Central memory CD8-positive, alpha-beta T cell (primary cell): ENCODE results near the gene REC114.

Source experiments
- ATAC-seq: fragments of 150-1000 bp; cut with Tn5 transposase; replicated peaks from 2 replicates; pipeline ENCODE4 v1.10.0; 2022; ENCODE audit warnings: mild to moderate bottlenecking, moderate FRiP score, moderate number of reproducible peaks; ENCODE audit not compliant: poor library complexity, severe bottlenecking; ENCODE audit errors: extremely low read depth
- DNase-seq, 2 donors: peaks; one replicate each; pipeline ENCODE4 v3.0.0; 2021; ENCODE audit warnings: low spot score in 2 of 2
- H3K27ac Mint-ChIP-seq: one replicate; pipeline ENCODE4 v1.8.0; 2022; ENCODE audit warnings: low read depth, mild to moderate bottlenecking, moderate library complexity, mixed read lengths
- H3K27me3 Mint-ChIP-seq: one replicate; pipeline ENCODE4 v1.8.0; 2022; ENCODE audit warnings: mixed read lengths
- H3K36me3 Mint-ChIP-seq: one replicate; pipeline ENCODE4 v1.8.0; 2022; ENCODE audit warnings: mild to moderate bottlenecking, moderate library complexity, mixed read lengths; ENCODE audit not compliant: insufficient read depth
- H3K4me1 Mint-ChIP-seq: one replicate; pipeline ENCODE4 v1.8.0; 2022; ENCODE audit warnings: mixed read lengths
- H3K4me3 Mint-ChIP-seq: one replicate; pipeline ENCODE4 v1.8.0; 2022; ENCODE audit warnings: mild to moderate bottlenecking, moderate library complexity, mixed read lengths
- H3K9me3 Mint-ChIP-seq: one replicate; pipeline ENCODE4 v1.8.0; 2022; ENCODE audit warnings: mixed read lengths

REC114 gene

DNA sequence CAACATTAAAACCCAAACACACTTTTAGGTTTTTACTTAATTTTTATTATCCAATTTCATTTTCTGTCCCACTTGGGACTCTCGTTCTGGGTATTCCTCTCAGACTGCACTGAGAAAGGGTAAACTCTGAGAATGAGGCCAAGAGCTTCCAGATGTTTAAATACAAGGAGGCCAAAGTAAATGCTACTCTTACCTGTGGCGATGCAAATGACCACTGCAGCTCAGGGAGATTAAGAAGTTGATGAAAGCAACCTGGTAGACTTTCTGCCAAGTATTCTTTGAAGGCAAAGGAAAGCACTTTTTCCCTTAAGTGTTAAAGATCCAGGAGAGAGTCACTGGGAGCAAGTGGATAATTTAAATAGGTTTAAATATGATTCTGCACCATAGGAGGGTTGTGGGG, 151.1 kb downstream of the REC114 start:
- no peak overlapping the region for H3K27ac Mint-ChIP-seq
- no peaks in the 10 kb centered on the region for H3K9me3 Mint-ChIP-seq
- H3K4me3 Mint-ChIP-seq = no peak overlapping the region
- H3K4me1 Mint-ChIP-seq = peaks cover 47% of the 10 kb centered on the region
- DNase-seq (no peak), ATAC-seq (no peak)
- no peaks in the 10 kb centered on the region for H3K27me3 Mint-ChIP-seq
- H3K36me3 Mint-ChIP-seq = peaks cover 1% of the 10 kb centered on the region

DNA sequence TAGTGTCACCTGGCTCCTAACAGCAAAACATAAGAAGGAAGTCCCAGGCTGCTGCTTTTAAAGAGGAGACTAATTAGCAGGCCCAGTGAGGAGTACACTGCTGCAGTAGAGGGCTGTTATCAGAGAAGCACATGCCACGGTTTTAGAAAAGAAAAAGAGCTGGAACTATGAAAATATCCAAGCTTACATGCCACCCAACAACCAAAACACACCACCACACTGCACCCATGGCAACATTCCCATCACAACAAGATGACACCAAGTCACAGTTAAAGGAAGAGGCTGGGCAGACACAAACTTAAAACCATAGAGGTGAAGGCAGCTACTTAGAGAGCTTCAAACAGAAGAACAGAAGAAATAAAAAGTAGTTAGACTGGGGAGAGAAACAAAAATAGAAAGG, 153.2 kb downstream of the REC114 start:
- H3K9me3 Mint-ChIP-seq = no peaks in the 10 kb centered on the region
- peaks cover 50% of the 10 kb centered on the region for H3K4me1 Mint-ChIP-seq
- peaks cover 2% of the 10 kb centered on the region for H3K36me3 Mint-ChIP-seq
- DNase-seq (no peak), ATAC-seq (no peak)
- H3K27ac Mint-ChIP-seq = peak overlapping the region; percentile 56
- no peak overlapping the region for H3K4me3 Mint-ChIP-seq
- no peaks in the 10 kb centered on the region for H3K27me3 Mint-ChIP-seq

DNA sequence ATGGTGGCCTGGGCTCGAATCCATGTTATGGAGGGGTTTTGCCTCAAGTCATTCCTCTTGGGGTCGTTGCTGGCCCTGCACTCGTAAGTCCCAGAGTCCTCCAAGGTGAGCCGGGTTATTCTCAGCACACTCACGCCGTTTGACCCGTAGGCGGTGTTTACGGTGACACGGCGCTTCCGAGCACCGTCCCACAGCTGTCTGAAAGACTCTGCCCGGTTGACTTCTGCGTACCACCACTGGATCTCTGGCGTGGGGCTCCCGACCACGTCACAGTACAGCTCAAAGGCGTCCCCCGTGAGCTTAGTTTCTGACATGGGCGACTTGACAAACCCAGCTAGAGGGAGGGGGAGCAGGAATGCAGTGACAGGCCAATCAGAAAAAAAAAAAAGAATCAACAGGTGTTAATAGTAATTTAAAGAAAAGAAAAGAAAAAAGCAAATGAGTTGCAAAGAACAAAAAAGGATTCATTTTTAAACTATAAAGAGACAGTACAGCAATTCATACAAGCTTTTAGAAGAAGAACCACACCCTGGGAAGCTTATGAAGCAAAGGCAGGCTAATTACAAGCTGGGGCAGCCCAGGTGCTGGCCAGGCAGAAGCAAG, 154.2 kb downstream of the REC114 start:
- Mint-ChIP-seq H3K4me1 (peaks cover 46% of the 10 kb centered on the region), H3K27me3 (no peaks in the 10 kb centered on the region), H3K4me3 (no peak overlapping the region), H3K9me3 (no peaks in the 10 kb centered on the region), H3K36me3 (peaks cover 2% of the 10 kb centered on the region), H3K27ac (peak overlapping the region; percentile 56)
- ATAC-seq (no peak), DNase-seq (no peak)

DNA sequence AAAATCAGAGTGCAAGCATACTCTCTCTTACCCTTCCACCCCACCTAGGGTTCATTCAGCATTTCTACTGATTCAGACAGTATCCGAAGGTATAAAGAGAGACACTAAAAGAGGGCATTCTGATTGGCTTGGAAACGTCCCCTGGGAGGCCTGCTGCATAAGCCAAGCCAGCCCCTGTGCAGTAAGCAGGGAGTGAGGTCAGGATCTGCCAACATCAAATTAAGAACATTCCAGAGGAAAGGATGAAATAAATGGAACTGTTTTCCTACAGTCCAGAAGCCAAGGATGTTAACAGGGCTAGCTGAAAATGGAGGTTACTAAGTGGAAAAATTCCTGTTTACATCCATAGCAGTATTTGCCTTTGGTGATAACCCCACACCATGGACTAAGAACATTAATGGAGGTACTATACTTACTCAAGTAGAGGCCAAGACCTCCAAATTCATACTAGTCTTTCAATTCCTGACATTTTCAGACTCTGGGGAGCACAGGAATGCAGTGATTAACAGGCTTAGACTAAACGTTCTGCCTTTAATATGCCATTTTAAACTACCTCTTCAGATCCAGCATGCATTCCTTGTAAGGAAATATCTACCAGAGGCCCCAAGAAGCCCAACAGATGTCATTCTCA, 155.7 kb downstream of the REC114 start:
- H3K27me3 Mint-ChIP-seq = no peaks in the 10 kb centered on the region
- peaks cover 2% of the 10 kb centered on the region for H3K36me3 Mint-ChIP-seq
- peaks cover 45% of the 10 kb centered on the region for H3K4me1 Mint-ChIP-seq
- ATAC-seq (no peak), DNase-seq (no peak)
- peak overlapping the region; percentile 49 for H3K27ac Mint-ChIP-seq
- no peaks in the 10 kb centered on the region for H3K9me3 Mint-ChIP-seq
- H3K4me3 Mint-ChIP-seq = no peak overlapping the region

DNA sequence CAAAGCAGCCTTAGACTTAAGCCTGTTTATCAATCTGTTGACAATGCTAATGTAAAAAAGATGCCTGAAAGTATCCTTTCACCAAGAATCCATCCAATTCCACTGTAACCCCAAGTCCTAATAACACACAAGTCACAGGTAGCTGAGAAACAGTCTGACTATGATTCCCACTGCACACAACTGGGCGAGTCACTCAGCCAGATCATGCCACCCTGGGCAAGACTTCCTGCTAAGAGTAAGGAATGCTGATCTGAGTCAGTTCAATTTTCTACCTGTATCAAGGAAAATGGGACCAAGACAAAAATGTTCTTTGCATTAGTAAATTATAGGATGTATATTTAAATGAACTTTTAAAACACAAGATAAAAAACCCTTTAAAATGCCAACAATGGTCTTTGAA, 157.0 kb downstream of the REC114 start:
- no peak for ATAC-seq
- H3K36me3 Mint-ChIP-seq = peaks cover 2% of the 10 kb centered on the region
- peaks cover 43% of the 10 kb centered on the region for H3K4me1 Mint-ChIP-seq
- H3K27ac Mint-ChIP-seq = no peak overlapping the region
- H3K4me3 Mint-ChIP-seq = no peak overlapping the region
- H3K27me3 Mint-ChIP-seq = no peaks in the 10 kb centered on the region
- H3K9me3 Mint-ChIP-seq = no peaks in the 10 kb centered on the region
- DNase-seq = no peak

DNA sequence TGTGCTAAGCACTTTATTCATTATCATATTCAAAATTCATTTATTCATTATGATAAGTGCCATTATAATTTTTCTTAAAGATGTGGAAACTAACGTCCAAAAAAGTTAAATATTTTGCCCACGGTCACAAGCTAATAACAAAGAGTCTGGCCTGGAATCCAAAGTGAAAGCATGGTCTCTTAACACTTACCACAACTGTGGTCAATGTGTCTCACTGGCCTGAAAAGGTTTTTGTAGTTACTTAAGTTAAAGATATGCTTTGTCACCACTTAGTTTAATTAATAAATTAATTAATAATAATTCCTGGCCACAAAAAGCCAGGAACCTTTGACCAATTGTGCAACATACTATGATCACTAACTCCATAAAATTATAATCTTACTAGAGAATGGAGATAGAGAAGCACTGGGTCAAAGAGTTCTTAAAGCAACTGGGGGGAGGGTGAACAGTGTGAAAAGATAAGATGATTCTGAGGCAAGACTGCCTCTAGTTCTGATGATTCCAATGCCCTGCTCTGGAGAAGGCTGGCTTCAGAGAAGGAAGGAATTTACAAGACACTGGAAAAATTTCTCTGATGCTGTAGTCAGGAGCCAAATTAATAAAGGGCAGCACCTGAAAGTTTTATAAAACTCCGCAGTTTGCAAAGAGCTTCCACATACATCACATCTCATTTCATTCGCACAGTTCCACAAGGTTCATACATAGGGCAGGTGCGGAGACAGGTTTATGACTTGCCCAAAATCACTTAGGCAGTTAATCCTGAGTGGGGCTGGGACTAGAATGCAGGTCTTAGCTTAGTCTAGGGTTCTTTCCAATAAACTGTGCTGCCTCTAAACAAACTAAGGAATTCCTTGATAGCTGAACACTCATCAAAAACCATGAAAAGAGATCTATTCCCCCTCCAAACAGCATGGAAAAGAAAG, 157.7 kb downstream of the REC114 start:
- Mint-ChIP-seq H3K36me3 (peaks cover 2% of the 10 kb centered on the region), H3K4me3 (no peak overlapping the region), H3K9me3 (no peaks in the 10 kb centered on the region), H3K4me1 (peaks cover 38% of the 10 kb centered on the region), H3K27ac (no peak overlapping the region), H3K27me3 (no peaks in the 10 kb centered on the region)
- ATAC-seq (no peak), DNase-seq (no peak)

DNA sequence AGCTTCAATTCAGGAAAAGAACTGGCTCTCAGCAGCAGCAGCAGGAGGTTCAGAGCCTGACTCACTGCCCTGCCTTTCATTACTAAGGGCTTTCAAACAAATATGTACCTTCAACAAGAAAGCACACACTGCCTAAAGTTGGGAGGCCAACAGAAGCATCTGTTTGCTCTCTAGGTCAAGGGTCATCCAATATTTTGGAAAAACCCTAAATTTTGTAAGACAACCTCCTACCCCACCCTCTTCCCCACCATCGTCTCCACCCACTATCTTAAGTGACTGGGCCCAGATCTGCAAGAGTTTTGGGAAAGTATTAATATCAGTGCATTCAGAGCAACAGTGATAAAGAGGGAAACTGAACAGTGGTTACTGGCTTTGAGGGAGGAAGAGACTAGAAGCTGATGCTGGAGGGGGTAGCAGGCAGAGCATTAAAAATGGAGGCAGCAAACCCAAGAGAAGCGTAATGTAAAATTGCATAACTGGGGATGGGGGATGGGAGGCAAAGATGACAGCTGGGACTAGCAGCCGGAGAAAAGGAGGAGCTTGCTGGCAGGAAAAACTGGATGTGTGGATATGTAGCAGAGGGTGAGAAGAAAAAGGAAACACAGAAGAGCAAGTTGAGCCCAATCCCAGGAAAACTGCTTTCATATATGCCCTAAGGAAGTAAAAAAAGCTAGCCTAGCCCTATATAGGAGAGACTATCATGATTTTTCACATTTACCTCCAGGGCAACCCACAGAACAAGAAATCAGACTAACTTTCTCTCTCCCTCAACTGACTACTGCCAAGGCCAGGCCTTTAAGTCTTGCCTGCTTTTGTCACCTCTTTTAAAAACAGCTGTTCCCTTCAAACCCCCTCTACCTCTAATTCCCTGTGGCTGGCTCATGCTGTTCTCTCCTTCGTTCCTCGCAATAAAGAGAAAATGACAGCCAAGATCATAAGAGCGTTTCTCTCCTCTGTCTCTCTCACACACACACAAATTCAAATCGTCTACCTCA, 158.8 kb downstream of the REC114 start:
- ATAC-seq (no peak), DNase-seq (no peak)
- Mint-ChIP-seq H3K36me3 (peaks cover 2% of the 10 kb centered on the region), H3K9me3 (no peaks in the 10 kb centered on the region), H3K4me1 (peaks cover 31% of the 10 kb centered on the region), H3K4me3 (no peak overlapping the region), H3K27ac (no peak overlapping the region), H3K27me3 (no peaks in the 10 kb centered on the region)

DNA sequence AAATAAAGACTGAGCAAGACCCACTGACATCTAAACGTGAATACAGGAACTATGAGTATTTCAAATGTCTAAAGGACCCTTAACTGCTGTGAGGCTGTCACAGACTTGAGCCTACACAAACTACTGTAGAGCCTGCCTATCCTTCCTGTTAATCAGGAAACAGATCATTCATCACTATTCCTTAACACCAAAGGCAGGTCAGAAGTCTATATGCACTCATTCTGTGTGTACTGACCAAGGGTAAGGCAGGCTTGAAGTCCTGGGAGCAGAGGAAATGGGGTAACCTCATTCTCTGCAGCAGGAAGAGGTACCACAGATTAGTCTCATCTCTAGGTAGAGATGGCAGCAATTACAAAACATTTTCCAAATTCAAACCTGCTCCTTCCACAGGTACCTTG, 159.5 kb downstream of the REC114 start:
- peaks cover 32% of the 10 kb centered on the region for H3K4me1 Mint-ChIP-seq
- H3K27me3 Mint-ChIP-seq = no peaks in the 10 kb centered on the region
- no peak overlapping the region for H3K27ac Mint-ChIP-seq
- no peak overlapping the region for H3K4me3 Mint-ChIP-seq
- peaks cover 2% of the 10 kb centered on the region for H3K36me3 Mint-ChIP-seq
- no peak for DNase-seq
- H3K9me3 Mint-ChIP-seq = no peaks in the 10 kb centered on the region
- no peak for ATAC-seq

DNA sequence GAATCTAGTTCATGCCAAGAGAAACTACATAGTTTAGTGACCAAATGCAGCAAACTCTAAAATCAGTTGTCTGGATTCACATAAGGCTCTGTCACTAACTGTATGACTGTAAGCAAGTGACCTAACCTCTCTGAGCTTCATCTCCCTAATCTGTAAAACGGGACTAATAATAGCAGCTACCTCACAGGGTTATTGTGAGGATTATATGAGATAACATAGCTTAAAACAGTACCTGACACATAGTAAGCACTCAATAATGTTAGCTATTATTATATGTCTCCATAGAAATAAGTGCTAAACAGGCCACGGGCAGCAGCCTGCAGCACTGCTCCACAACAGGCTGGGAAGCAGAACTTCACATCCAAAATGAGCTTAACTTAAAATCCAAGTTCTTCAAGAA, 160.0 kb downstream of the REC114 start:
- no peak for DNase-seq
- Mint-ChIP-seq H3K27ac (no peak overlapping the region), H3K4me1 (peaks cover 34% of the 10 kb centered on the region), H3K9me3 (no peaks in the 10 kb centered on the region), H3K27me3 (no peaks in the 10 kb centered on the region), H3K4me3 (no peak overlapping the region), H3K36me3 (peaks cover 2% of the 10 kb centered on the region)
- no peak for ATAC-seq

DNA sequence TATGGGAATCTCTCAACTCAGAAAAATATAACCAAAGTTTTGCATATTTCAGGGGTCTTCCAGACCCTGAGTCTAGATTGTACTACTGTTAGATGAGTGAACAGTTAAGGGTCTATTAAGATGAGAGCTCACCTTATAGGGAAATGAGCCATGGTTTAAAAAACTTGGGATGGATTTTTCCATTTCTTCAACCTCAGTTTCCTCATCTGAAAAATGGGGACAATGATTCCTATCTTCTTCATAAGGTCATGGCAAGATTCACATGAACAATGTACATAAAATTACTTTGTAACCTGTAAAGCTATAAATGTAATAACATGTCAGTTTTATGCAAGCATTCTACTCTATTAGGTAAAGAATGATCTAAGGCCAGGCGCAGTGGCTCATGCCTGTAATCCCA, 161.5 kb downstream of the REC114 start:
- H3K4me3 Mint-ChIP-seq = no peak overlapping the region
- ATAC-seq (no peak), DNase-seq (no peak)
- no peaks in the 10 kb centered on the region for H3K9me3 Mint-ChIP-seq
- H3K4me1 Mint-ChIP-seq = peaks cover 27% of the 10 kb centered on the region
- H3K36me3 Mint-ChIP-seq = no peaks in the 10 kb centered on the region
- no peaks in the 10 kb centered on the region for H3K27me3 Mint-ChIP-seq
- H3K27ac Mint-ChIP-seq = no peak overlapping the region

DNA sequence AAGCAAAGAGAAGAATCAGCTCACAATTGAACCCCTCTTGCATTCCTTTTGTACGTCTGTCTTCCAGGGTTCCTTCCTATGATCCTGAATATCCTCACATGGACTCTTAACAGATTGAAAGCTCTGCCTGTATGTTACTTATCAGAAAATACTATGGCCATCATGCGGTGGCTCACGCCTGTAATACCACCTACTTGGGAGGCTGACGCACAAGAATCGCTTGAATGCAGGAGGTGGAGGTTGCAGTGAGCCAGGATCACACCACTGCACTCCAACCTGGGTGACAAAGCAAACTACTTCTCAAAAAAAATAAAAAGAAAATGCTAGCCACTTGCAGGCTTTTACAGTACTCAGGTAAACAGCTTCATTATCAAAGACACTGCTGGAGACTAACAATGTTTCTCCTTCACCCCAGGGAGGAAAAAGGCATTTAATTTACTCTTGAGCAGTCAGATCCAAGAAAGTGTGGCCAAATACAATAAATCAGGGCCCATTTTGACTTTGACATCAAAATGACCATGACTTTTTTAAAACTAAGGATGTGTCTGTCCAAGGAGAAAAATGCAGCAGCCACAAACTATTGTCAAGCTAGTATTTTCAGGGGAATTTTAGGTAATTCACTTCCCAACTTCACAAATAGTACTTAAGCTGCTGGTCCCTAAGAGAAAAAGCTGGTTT, 162.9 kb downstream of the REC114 start:
- H3K27me3 Mint-ChIP-seq = no peaks in the 10 kb centered on the region
- ATAC-seq (no peak), DNase-seq (no peak)
- H3K4me3 Mint-ChIP-seq = no peak overlapping the region
- H3K27ac Mint-ChIP-seq = no peak overlapping the region
- H3K9me3 Mint-ChIP-seq = no peaks in the 10 kb centered on the region
- H3K36me3 Mint-ChIP-seq = no peaks in the 10 kb centered on the region
- H3K4me1 Mint-ChIP-seq = peaks cover 33% of the 10 kb centered on the region

DNA sequence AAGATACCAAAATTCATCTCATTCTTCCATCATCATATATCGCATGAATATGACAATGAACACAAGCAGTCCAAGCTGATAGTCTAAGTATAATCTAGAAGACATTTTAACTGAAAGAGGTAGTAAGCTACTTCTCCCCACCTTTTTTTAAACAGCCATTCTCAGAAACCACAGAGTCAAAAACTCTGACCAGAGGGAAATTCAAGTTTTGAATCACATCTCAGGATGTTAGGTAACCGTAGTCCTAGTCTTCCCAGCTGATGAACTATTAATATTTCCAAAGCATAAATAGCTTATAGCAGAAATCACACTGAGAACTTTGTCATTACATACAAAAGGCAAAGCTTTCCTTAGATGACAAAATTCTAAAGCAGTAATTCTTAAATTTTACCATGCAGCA, 164.4 kb downstream of the REC114 start:
- no peaks in the 10 kb centered on the region for H3K36me3 Mint-ChIP-seq
- ATAC-seq (no peak), DNase-seq (no peak)
- H3K9me3 Mint-ChIP-seq = no peaks in the 10 kb centered on the region
- H3K4me3 Mint-ChIP-seq = no peak overlapping the region
- H3K27me3 Mint-ChIP-seq = no peaks in the 10 kb centered on the region
- no peak overlapping the region for H3K27ac Mint-ChIP-seq
- peaks cover 39% of the 10 kb centered on the region for H3K4me1 Mint-ChIP-seq
